Stimulated activated CD8-positive, alpha-beta memory T cell treated with anti-CD3 and anti-CD28 coated beads, Interleukin-2, amount 100 ng/mL, for 1 hour (primary cell): ENCODE data around the gene PHETA1.

Experiments used
- DNase-seq, 2 donors: peaks; one replicate each; pipeline ENCODE4 v3.0.0-alpha.2; 2020; ENCODE audit warnings: low read depth in 2 of 2

PHETA1 gene

GRCh38 chr12:111322336-111323250 is 46.3 kb downstream of the PHETA1 start:
- no peak for DNase-seq

DNA sequence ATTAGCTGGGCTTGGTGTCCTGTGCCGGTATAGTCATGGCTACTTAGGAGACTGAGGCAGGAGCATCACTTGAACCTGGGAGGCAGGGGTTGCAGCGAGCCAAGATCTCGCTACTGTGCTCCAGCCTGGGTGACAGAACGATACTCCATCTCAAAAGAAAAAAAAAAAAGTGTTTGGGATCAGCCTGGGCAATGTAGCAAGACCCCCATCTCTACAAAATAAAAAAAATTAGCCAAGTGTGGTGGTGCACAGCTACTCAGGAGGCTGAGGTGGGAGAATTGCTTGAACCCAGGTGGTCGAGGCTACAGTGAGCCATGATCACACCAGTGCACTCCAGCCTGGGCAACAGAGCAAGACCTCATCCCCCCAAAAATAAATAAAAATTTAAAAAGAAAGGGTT is 47.6 kb downstream of the PHETA1 start:
- no peak for DNase-seq

GRCh38 chr12:111320258-111321050 is 48.4 kb downstream of the PHETA1 start:
- no peak for DNase-seq

DNA sequence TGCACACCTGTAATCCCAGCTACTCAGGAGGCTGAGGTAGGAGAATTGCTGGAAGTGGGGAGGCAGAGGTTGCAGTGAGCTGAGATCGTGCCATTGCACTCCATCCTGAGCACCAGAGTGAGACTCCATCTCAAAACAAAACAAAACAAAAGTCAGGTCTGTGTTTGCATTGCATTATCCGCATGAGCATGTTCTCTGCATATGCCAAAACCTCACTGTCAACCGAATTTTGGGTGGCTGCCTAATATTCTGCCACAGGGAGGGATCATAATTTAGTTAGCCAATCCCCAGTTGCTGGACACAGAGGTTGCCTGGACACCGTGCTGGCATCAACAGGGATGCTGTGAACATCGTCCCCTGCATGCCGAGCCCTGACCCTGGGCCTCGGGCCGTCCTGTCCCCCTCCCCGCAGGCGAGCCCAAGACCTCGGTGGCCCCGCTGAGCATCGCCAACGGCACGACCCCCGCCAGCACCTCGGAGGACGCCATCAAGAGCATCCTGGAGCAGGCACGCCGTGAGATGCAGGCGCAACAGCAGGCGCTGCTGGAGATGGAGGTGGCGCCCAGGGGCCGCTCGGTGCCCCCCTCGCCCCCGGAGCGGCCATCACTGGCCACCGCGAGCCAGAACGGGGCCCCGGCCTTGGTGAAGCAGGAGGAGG is 49.2 kb downstream of the PHETA1 start:
- DNase-seq: no peak

DNA sequence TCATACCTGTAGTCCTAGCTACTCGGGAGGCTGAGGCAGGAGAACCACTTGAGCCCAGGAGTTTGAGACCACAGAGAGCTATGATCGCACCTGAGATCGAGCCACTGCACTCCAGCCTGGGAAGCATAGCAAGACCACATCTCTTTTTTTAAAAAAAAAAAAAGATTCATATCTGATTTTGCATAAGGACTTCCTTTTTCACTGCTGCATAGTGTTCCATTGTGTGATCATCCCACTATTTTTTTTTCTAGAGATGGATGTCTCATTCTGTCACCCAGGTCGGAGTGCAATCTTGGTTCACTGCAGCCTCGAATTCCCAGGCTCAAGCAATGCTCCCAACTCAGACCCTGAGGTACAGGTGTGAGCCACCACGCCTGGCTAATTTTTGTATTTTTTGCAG is 50.4 kb downstream of the PHETA1 start:
- no peak for DNase-seq

DNA sequence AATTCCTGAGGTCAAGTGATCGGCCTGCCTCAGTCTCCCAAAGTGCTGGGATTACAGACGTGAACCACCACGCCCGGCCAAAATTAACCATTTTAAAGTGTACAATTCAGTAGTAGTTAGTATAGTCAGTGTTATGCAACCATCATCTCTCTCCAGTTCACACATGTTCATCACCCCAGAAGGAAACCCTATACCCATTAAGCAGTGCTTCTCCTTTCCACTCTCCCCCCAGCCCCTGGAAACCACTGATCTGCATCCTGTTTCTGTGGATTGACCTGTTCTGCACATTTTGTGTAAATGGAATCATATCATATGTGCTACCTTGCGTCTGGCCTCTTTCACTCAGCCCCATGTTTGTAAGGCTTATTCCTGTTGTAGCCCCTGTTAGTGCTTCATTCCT is 52.2 kb downstream of the PHETA1 start:
- DNase-seq: no peak

GRCh38 chr12:111314953-111315539 is 53.8 kb downstream of the PHETA1 start:
- DNase-seq: no peak

GRCh38 chr12:111313833-111314259 is 55.0 kb downstream of the PHETA1 start:
- DNase-seq: peak; percentile 56 to 58

GRCh38 chr12:111312708-111313107 is 56.2 kb downstream of the PHETA1 start:
- no peak for DNase-seq

DNA sequence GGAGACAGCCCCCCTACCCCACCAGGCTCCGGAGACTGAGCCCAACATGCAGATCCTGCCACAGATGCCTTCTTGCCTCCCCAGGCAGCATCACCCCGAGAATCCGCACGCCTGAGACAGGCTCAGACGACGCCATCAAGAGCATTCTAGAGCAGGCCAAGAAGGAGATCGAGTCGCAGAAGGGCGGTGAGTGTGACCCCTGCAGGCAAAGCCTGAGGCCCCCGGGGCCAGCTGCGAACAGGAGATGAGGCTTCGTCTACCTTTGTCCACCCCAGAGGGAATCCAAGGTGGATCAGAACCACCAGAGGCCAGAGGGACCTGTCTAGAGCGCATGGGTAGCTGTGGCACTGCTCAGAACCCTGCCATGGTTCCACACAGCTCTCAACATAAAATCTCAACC is 56.9 kb downstream of the PHETA1 start:
- no peak for DNase-seq

GRCh38 chr12:111311011-111311410 is 57.9 kb downstream of the PHETA1 start:
- no peak for DNase-seq
